Measurements from ENCODE around the gene MAL.

MAL gene

DNA sequence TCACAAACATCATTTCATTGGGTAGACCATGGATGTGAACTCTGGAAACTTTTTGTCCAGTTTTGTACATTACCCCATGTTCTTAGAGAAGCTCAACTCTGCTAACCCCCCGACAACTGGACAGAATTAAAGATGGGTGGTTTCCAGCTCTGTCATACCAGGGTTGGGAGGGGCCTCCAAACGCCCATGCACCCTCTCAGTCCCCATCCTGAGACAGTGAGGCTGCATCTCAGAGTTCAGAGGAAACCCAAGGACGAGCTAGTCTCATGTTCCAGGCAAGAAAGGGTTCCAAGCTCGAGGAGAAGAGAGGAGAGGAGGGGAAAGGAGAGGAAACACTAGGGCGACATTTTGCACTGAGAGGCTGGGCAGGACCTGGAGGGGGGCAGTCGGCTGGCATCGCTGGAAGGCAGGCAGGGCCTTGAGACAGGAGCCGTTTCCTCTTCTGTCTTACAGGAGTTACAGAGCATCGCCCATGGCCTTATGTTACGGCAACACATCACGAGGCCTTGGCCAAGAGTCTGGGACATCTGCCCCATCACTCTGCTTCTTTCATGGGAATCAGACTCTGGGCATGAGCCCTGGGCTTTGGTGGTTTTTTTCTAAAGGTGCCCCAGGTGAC is 16.4 kb downstream of the MAL start:
- DNase-seq (ENCODE audit: low read depth), result no peak
- TF ChIP-seq, protein P1, sequence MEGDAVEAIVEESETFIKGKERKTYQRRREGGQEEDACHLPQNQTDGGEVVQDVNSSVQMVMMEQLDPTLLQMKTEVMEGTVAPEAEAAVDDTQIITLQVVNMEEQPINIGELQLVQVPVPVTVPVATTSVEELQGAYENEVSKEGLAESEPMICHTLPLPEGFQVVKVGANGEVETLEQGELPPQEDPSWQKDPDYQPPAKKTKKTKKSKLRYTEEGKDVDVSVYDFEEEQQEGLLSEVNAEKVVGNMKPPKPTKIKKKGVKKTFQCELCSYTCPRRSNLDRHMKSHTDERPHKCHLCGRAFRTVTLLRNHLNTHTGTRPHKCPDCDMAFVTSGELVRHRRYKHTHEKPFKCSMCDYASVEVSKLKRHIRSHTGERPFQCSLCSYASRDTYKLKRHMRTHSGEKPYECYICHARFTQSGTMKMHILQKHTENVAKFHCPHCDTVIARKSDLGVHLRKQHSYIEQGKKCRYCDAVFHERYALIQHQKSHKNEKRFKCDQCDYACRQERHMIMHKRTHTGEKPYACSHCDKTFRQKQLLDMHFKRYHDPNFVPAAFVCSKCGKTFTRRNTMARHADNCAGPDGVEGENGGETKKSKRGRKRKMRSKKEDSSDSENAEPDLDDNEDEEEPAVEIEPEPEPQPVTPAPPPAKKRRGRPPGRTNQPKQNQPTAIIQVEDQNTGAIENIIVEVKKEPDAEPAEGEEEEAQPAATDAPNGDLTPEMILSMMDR (conservative IDR thresholded peaks at IDR 0.05; ENCODE audit: low read depth, low read length), result no peak
- H3K4me3 ChIP-seq (ENCODE audit: low read depth, low read length), result no peak overlapping the region

GRCh38 chr2:95042472-95043271 is 17.2 kb downstream of the MAL start:
- H3K4me3 ChIP-seq (ENCODE audit: low read depth, low read length), result no peak overlapping the region
- DNase-seq (ENCODE audit: low read depth), result no peak
- TF ChIP-seq, protein P1 (conservative IDR thresholded peaks at IDR 0.05; ENCODE audit: low read depth, low read length), result no peak

- H3K4me3 ChIP-seq (ENCODE audit: low read depth, low read length), result no peak overlapping the region
- TF ChIP-seq, protein P1 (conservative IDR thresholded peaks at IDR 0.05; ENCODE audit: low read depth, low read length), result no peak
- DNase-seq (ENCODE audit: low read depth), result peak; percentile 56
These were observed 18.0 kb downstream of the MAL start for GRCh38 chr2:95043300-95044093.

- TF ChIP-seq, protein P1 (conservative IDR thresholded peaks at IDR 0.05; ENCODE audit: low read depth, low read length), result no peak
- DNase-seq (ENCODE audit: low read depth), result no peak
These were observed 19.1 kb downstream of the MAL start for GRCh38 chr2:95044601-95045000.

DNA sequence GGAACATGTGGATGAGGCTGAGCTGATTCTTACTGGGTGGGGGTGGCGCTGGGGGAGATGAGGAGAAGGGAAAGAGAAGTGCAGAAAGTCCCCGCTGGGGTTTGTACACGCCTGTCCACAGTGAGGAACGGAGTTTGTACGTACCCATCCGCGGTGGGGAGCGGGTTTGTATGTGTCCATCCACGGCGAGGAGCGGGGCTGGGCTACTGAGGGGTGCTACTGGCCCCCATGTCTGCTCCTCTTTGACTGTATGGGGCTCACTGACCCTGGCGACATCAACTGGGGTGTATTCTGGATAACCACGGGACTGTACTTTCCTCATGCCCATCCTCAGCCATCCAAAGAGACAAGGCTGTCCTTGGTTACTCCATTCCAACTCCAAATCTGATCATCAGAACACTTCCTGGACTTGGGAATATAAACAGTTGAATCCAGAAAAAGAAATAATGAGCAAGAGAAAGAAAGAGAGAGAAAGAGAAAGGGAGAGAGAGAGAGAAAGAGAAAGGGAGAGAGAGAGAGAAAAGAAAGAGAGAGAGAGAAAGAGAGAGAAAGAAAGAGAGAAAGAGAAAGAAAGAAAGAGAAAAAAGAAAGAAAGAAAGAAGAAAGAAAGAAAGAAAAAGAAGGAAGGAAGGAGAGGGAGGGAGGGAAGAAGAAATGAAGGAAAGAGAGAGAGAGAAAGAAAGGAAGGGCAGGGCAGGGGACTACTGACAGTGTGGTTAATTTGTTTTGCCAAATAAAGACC is 21.0 kb downstream of the MAL start:
- H3K4me3 ChIP-seq (ENCODE audit: low read depth, low read length), result no peak overlapping the region
- TF ChIP-seq, protein P1 (conservative IDR thresholded peaks at IDR 0.05; ENCODE audit: low read depth, low read length), result no peak
- DNase-seq (ENCODE audit: low read depth), result no peak

More at GRCh38 chr2:95044601-95045000, 19.1 kb downstream of the MAL start:
- H3K4me3 ChIP-seq (ENCODE audit: low read depth, low read length), result no peak overlapping the region

GRCh38 chr2:95047629-95048510 is 22.4 kb downstream of the MAL start:
- TF ChIP-seq, protein P1 (conservative IDR thresholded peaks at IDR 0.05; ENCODE audit: low read depth, low read length), result no peak
- DNase-seq (ENCODE audit: low read depth), result no peak
- no peak overlapping the region for H3K4me3 ChIP-seq (ENCODE audit: low read depth, low read length)

All from choroid plexus epithelial cell (primary cell).